T47D (cell line): Measurements from ENCODE around the gene TYW3.
"Not testable (repeated sequence)": the region's sequence is repeated elsewhere in the genome, so short reads cannot be mapped to it uniquely, and the experiment has no call there.

Source experiments
- DNase-seq, 2 experiments: peaks; one replicate each; pipeline versions ENCODE4 v3.0.0 to v3.0.0-alpha.2; 2011 to 2012; ENCODE audit warnings: low read depth in 1 of 2, low spot score in 1 of 2
- JUND ChIP-seq: IDR thresholded peaks from 2 replicates; pipeline ENCODE4 v1.6.1; 2012; ENCODE audit warnings: low read depth
- in situ Hi-C: cut with HindIII; loops from 2 replicates; pipeline ENCODE4 v1.10.0; 2016; ENCODE audit warnings: low sequenced_read_pairs, low pct_unique_long_range_greater_than_20kb

Gene TYW3

DNA sequence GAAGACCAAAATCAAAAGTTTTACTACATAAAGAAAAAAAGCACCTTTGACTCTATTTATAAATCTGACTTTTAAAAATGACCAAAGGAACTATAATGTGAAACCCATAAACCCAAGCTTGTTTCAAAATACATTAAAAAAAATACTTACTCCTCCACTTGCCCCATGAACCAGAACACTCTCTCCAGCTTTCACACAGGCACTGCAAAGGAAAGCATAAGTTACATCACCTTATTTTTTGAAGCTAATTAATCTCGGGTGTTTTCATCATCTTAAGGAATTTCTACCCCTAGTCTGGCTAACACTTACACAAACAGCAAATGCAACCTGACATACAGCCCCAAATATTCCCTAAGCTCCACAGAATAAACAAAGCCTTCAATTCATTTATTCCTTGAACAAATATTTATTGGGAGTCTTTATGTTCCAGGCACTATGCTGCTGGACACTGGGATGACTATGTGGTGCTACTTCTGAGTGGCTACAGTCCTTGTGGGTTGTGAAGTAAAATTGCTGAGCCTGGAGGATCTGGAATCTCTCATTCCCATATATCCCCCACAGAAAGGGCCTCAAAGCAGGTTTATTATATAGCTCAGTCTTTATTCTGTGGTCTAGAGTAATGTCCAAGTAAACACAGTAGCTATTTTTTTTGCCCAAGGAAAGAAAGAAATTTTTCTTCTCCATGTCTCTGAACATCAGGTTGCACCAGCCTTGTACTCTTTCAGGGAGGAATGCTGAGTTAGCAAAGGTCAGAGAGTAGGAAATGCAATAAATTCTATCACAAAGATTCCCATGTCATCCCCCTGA lies 18.3 kb upstream of the TYW3 start:
- TF ChIP-seq JUND = no peak
- DNase-seq = peak in 1 of 2 experiments; percentile 55
- in situ Hi-C loops = no loop called here

DNA sequence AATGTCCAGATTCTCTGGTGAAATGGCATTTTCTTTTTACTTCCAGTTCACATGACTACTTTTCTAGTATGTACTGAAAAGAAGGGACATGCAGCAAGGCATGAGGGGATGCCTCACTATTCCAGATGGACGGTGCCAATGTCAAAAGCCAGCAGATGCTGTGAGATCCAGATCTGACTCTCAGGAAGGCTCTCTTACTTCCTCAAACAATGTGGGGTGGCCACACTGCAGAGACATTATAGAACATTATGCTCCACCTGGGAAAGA lies 17.8 kb upstream of the TYW3 start:
- no peak for DNase-seq
- in situ Hi-C loops = no loop called here
- TF ChIP-seq JUND = no peak

GRCh38 chr1:74715806-74716205 lies 17.1 kb upstream of the TYW3 start:
- no peak for TF ChIP-seq JUND
- no peak for DNase-seq
- in situ Hi-C loops = no loop called here

GRCh38 chr1:74716822-74717221 lies 16.1 kb upstream of the TYW3 start:
- no peak for DNase-seq
- in situ Hi-C loops = no loop called here
- no peak for TF ChIP-seq JUND

- TF ChIP-seq JUND = no peak
- DNase-seq = no peak
- in situ Hi-C loops = no loop called here
These were observed 15.3 kb upstream of the TYW3 start for GRCh38 chr1:74717626-74718025.

- DNase-seq = no peak
- TF ChIP-seq JUND = no peak
- in situ Hi-C loops = no loop called here
These were observed 6.9 kb upstream of the TYW3 start for GRCh38 chr1:74726063-74726462.

- in situ Hi-C loops = no loop called here
- TF ChIP-seq JUND = no peak
These were observed 4.2 kb upstream of the TYW3 start for GRCh38 chr1:74728736-74729135.

GRCh38 chr1:74729741-74730478 lies 3.0 kb upstream of the TYW3 start:
- in situ Hi-C loops = no loop called here
- no peak for DNase-seq

More at GRCh38 chr1:74728736-74729135, 4.2 kb upstream of the TYW3 start:
- DNase-seq = no peak

GRCh38 chr1:74731399-74732052 lies 1.4 kb upstream of the TYW3 start:
- TF ChIP-seq JUND = no peak
- in situ Hi-C loops = no loop called here
- DNase-seq = no peak

More at GRCh38 chr1:74729741-74730478, 3.0 kb upstream of the TYW3 start:
- no peak for TF ChIP-seq JUND

DNA sequence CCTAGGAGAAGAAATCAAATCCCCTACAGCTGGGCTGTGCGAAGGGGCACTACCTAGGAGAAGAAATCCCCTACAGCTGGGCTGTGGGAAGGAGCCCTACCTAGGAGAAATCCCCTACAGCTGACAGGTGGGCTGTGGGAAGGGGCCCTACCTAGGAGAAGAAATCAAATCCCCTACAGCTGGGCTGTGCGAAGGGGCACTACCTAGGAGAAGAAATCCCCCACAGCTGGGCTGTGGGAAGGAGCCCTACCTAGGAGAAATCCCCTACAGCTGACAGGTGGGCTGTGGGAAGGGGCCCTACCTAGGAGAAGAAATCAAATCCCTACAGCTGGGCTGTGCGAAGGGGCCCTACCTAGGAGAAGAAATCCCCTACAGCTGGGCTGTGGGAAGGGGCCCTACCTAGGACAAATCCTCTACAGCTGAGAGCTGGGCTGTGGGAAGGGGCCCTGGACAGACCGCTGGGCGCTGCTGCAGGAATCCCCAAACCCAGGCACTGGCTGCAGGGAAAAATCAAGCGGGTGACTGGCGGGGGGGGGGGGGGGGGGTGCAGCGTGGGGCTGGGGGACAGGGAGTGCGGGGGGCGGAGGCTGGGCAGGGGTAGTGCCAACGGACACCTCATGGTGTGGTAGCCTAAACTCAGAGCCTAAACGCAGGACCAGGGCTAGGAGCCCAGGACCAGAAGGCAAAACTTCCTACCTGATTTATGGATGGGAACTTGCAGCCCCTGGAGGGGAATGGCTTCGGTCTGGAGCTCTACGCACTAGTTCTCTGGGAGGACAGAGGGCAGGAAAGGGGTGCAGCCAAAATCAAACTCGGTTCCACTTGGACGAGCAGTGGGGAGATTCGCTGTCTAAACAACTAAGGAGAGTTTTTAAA lies 643 bp upstream of the TYW3 start:
- in situ Hi-C loops, DNase-seq: not testable (repeated sequence)

GRCh38 chr1:74733604-74734484 lies 892 bp downstream of the TYW3 start:
- peak; percentile 17 to 70 for DNase-seq
- in situ Hi-C loops = no loop called here
- TF ChIP-seq JUND = no peak
